NCI-H146 treated with DMSO at 0.1 percent for 48 hours (cell line): ENCODE results near the gene HAGHL.
"Not testable (repeated sequence)": the region's sequence is repeated elsewhere in the genome, so short reads cannot be mapped to it uniquely, and the experiment has no call there.

Experiments
- DNase-seq: peaks from one replicate; lab custom pipeline; 2025; ENCODE audit not compliant: unreplicated experiment; lab: John Stamatoyannopoulos, UW

HAGHL gene

GRCh38 chr16:687499-687898 is 39.4 kb upstream of the HAGHL start:
- DNase-seq = no peak

GRCh38 chr16:689175-689897 is 37.6 kb upstream of the HAGHL start:
- DNase-seq = no peak

- not testable (repeated sequence) for DNase-seq
Observed at GRCh38 chr16:691242-691641, 35.7 kb upstream of the HAGHL start.

GRCh38 chr16:692356-693108 is 34.4 kb upstream of the HAGHL start:
- no peak for DNase-seq

- DNase-seq = no peak
Observed at GRCh38 chr16:693364-693763, 33.5 kb upstream of the HAGHL start.

GRCh38 chr16:693766-694165 is 33.1 kb upstream of the HAGHL start:
- DNase-seq = no peak

- no peak for DNase-seq
Observed at GRCh38 chr16:694187-694862, 32.6 kb upstream of the HAGHL start.

- no peak for DNase-seq
Observed at GRCh38 chr16:694863-695354, 32.0 kb upstream of the HAGHL start.

- DNase-seq = no peak
Observed at GRCh38 chr16:695355-696089, 31.4 kb upstream of the HAGHL start.

- DNase-seq = no peak
Observed at GRCh38 chr16:698911-699671, 27.8 kb upstream of the HAGHL start.

- no peak for DNase-seq
Observed at GRCh38 chr16:700684-701584, 26.0 kb upstream of the HAGHL start.

- no peak for DNase-seq
Observed at GRCh38 chr16:702341-702740, 24.6 kb upstream of the HAGHL start.

GRCh38 chr16:703406-703805 is 23.5 kb upstream of the HAGHL start:
- no peak for DNase-seq

GRCh38 chr16:704047-704446 is 22.9 kb upstream of the HAGHL start:
- no peak for DNase-seq

- DNase-seq = no peak
Observed at GRCh38 chr16:704552-705380, 22.1 kb upstream of the HAGHL start.

- peak; percentile 66 for DNase-seq
Observed at GRCh38 chr16:705431-706188, 21.3 kb upstream of the HAGHL start, which contains the start of gene FBXL16. Gene FBXL16, minus strand, starts transcription at chr16:705801. Its CDS starts 8,396 bp downstream, at chr16:697405.

- DNase-seq = peak; percentile 28
Observed at GRCh38 chr16:706189-707061, 20.5 kb upstream of the HAGHL start.
